Left ventricle myocardium superior (tissue), 1 donor: ENCODE measurements around the gene EFCAB12. TPM values are rescaled to one million over a fixed set of nuclear protein-coding genes. Genes with fewer than 3 reads are reported as not detected.
"Not testable (repeated sequence)": the region's sequence is repeated elsewhere in the genome, so short reads cannot be mapped to it uniquely, and the experiment has no call there.

ENCODE experiments used
- ATAC-seq: fragments of 200-7000 bp; cut with Tn5 transposase; one replicate; pipeline ENCODE4 v1.9.1; 2020; ENCODE audit warnings: mild to moderate bottlenecking, moderate library complexity
- DNase-seq: peaks from one replicate; pipeline ENCODE4 v3.0.0-alpha.2; 2020
- intact Hi-C: fragments of 100-400 bp; cut with micrococcal nuclease; formaldehyde crosslinking; loops from one replicate; pipeline ENCODE4 v1.11.0; 2022
- total RNA-seq: library from RNA; stranded (reverse); fragmentation: NEBNext Ultra II Directional; extraction: Animal tissue kit (Norgen Biotek cat#: 25700); gene quantifications from one replicate; pipeline ENCODE4 v1.2.1, GENCODE V29; 2021
- donor health status: DM: no; HTN: yes; CAD: no; lungs with severe emphysema.

Gene EFCAB12
- total RNA-seq, 1 donor from 2014 or later: not detected

- ATAC-seq (no peak), DNase-seq (no peak)
- intact Hi-C loops: no loop called here
These were observed 4.1 kb downstream of the EFCAB12 start for GRCh38 chr3:129424185-129424841.

GRCh38 chr3:129422897-129423296 is 5.5 kb downstream of the EFCAB12 start:
- intact Hi-C loops: no loop called here
- ATAC-seq: no peak

GRCh38 chr3:129421988-129422745 is 6.3 kb downstream of the EFCAB12 start:
- intact Hi-C loops: no loop called here
- no peak for DNase-seq
- no peak for ATAC-seq

More at GRCh38 chr3:129422897-129423296, 5.5 kb downstream of the EFCAB12 start:
- DNase-seq: no peak

GRCh38 chr3:129421236-129421883 is 7.1 kb downstream of the EFCAB12 start:
- DNase-seq: no peak
- intact Hi-C loops: no loop called here
- no peak for ATAC-seq

GRCh38 chr3:129419476-129419875 is 9.0 kb downstream of the EFCAB12 start:
- intact Hi-C loops: no loop called here
- DNase-seq: no peak
- ATAC-seq: peak; percentile 30

- ATAC-seq (no peak), DNase-seq (no peak)
- intact Hi-C loops: no loop called here
These were observed 10.1 kb downstream of the EFCAB12 start for GRCh38 chr3:129418041-129418973.

- peak; percentile 77 for ATAC-seq
- intact Hi-C loops: no loop called here
- no peak for DNase-seq
These were observed 11.1 kb downstream of the EFCAB12 start for GRCh38 chr3:129417326-129417725.

GRCh38 chr3:129416415-129416814 is 12.0 kb downstream of the EFCAB12 start:
- DNase-seq (no peak), ATAC-seq (no peak)
- intact Hi-C loops: no loop called here

GRCh38 chr3:129415830-129416229 is 12.6 kb downstream of the EFCAB12 start:
- ATAC-seq: no peak
- intact Hi-C loops: no loop called here
- no peak for DNase-seq

- no peak for ATAC-seq
- no peak for DNase-seq
- intact Hi-C loops: no loop called here
These were observed 13.1 kb downstream of the EFCAB12 start for GRCh38 chr3:129415378-129415777.

GRCh38 chr3:129413687-129414506 is 14.5 kb downstream of the EFCAB12 start:
- intact Hi-C loops: no loop called here
- peak; percentile 54 for ATAC-seq

GRCh38 chr3:129413238-129413637 is 15.2 kb downstream of the EFCAB12 start:
- ATAC-seq, DNase-seq: not testable (repeated sequence)

More at GRCh38 chr3:129413687-129414506, 14.5 kb downstream of the EFCAB12 start:
- DNase-seq: no peak

GRCh38 chr3:129412542-129413198 is 15.8 kb downstream of the EFCAB12 start:
- ATAC-seq (no peak), DNase-seq (no peak)
- intact Hi-C loops: no loop called here

More at GRCh38 chr3:129413238-129413637, 15.2 kb downstream of the EFCAB12 start:
- intact Hi-C loops: not testable (repeated sequence)

- DNase-seq (no peak), ATAC-seq (no peak)
- intact Hi-C loops: no loop called here
These were observed 17.5 kb downstream of the EFCAB12 start for GRCh38 chr3:129410971-129411370.

- no peak for ATAC-seq
- no peak for DNase-seq
- intact Hi-C loops: no loop called here
These were observed 18.9 kb downstream of the EFCAB12 start for GRCh38 chr3:129409541-129409940.

GRCh38 chr3:129404610-129405009 is 23.8 kb downstream of the EFCAB12 start:
- DNase-seq (no peak), ATAC-seq (no peak)

GRCh38 chr3:129404130-129404529 is 24.3 kb downstream of the EFCAB12 start:
- no peak for DNase-seq
- no peak for ATAC-seq
- intact Hi-C loops: no loop called here

More at GRCh38 chr3:129404610-129405009, 23.8 kb downstream of the EFCAB12 start:
- intact Hi-C loops: no loop called here

- intact Hi-C loops: no loop called here
- no peak for ATAC-seq
- DNase-seq: no peak
These were observed 25.0 kb downstream of the EFCAB12 start for GRCh38 chr3:129403450-129403849.
